HFF-Myc (cell line): ENCODE results near the gene ZNF791.

Experiments used
- DNase-seq: peaks from one replicate; pipeline ENCODE4 v3.0.0-alpha.2; 2011; ENCODE audit warnings: low read depth; ENCODE audit errors: extremely low read depth
- H3K4me3 ChIP-seq: replicated peaks from 2 replicates; pipeline ENCODE4 v1.5.1; 2011; ENCODE audit warnings: low read depth, mild to moderate bottlenecking, control low read depth, low read length
- CTCF ChIP-seq: IDR thresholded peaks from 2 replicates; pipeline ENCODE4 v1.5.1; 2012; ENCODE audit warnings: mild to moderate bottlenecking, low read depth, low read length, control low read depth; ENCODE audit errors: missing control alignments

ZNF791 gene

GRCh38 chr19:12681074-12681987 lies 70.6 kb downstream of the ZNF791 start, which contains the start of gene DHPS:
TSS of gene DHPS (minus strand) at chr19:12681880. CDS start at chr19:12681766, 114 bp downstream.
- no peak for TF ChIP-seq CTCF
- peak within 1 kb of the TSS; percentile 89 for H3K4me3 ChIP-seq
- peak; percentile 99 for DNase-seq
